HG03097 (cell line): ENCODE measurements around the gene ELAVL4.

Source experiments
- ATAC-seq: cut with Tn5 transposase; IDR thresholded peaks from one replicate; pipeline ENCODE4 v1.9.1; 2021; ENCODE audit not compliant: unreplicated experiment, low FRiP score

The ELAVL4 gene

GRCh38 chr1:50108497-50109059 lies at the start of gene ELAVL4:
TSS of gene ELAVL4 (plus strand) at chr1:50108920. CDS start at chr1:50109190, 270 bp downstream.
- no peak for ATAC-seq

- no peak for ATAC-seq
These were observed 48.4 kb upstream of the ELAVL4 start for GRCh38 chr1:50060279-50060678.

GRCh38 chr1:50066806-50067205 lies 41.9 kb upstream of the ELAVL4 start:
- no peak for ATAC-seq

GRCh38 chr1:50074931-50075330 lies 33.8 kb upstream of the ELAVL4 start:
- no peak for ATAC-seq

GRCh38 chr1:50077273-50077672 lies 31.4 kb upstream of the ELAVL4 start:
- no peak for ATAC-seq

GRCh38 chr1:50080904-50081586 lies 27.7 kb upstream of the ELAVL4 start:
- no peak for ATAC-seq

- ATAC-seq = no peak
These were observed 24.3 kb upstream of the ELAVL4 start for GRCh38 chr1:50084389-50084788.

- ATAC-seq = no peak
These were observed 17.7 kb upstream of the ELAVL4 start for GRCh38 chr1:50091068-50091467.

- no peak for ATAC-seq
These were observed 13.0 kb upstream of the ELAVL4 start for GRCh38 chr1:50095716-50096115.

GRCh38 chr1:50097021-50097679 lies 11.6 kb upstream of the ELAVL4 start:
- ATAC-seq = no peak

- no peak for ATAC-seq
These were observed 10.9 kb upstream of the ELAVL4 start for GRCh38 chr1:50097791-50098190.

- peak; percentile 69 for ATAC-seq
These were observed 10.1 kb upstream of the ELAVL4 start for GRCh38 chr1:50098591-50099021.

GRCh38 chr1:50099654-50100053 lies 9.1 kb upstream of the ELAVL4 start:
- ATAC-seq = no peak

GRCh38 chr1:50103615-50104081 lies 5.1 kb upstream of the ELAVL4 start:
- ATAC-seq = no peak

GRCh38 chr1:50105433-50105832 lies 3.3 kb upstream of the ELAVL4 start:
- ATAC-seq = no peak

GRCh38 chr1:50106095-50106761 lies 2.5 kb upstream of the ELAVL4 start:
- no peak for ATAC-seq

- ATAC-seq = no peak
These were observed 396 bp downstream of the ELAVL4 start for GRCh38 chr1:50109116-50109515.

- no peak for ATAC-seq
These were observed 941 bp downstream of the ELAVL4 start for GRCh38 chr1:50109647-50110075.

- ATAC-seq = no peak
These were observed 1.4 kb downstream of the ELAVL4 start for GRCh38 chr1:50110151-50110550.

- no peak for ATAC-seq
These were observed 1.9 kb downstream of the ELAVL4 start for GRCh38 chr1:50110656-50111055.

GRCh38 chr1:50111503-50111902 lies 2.8 kb downstream of the ELAVL4 start:
- no peak for ATAC-seq
